Measurements from ENCODE around the gene PCDHB13. TPM values are rescaled to one million over a fixed set of nuclear protein-coding genes. Genes with fewer than 3 reads are reported as not detected.
"Not testable (repeated sequence)": the region's sequence is repeated elsewhere in the genome, so short reads cannot be mapped to it uniquely, and the experiment has no call there.

Gene PCDHB13
- total RNA-seq, 1 donor = not detected

GRCh38 chr5:141192110-141192725 is 21.5 kb upstream of the PCDHB13 start, which contains the start of gene PCDHB10:
Gene PCDHB10, plus strand, starts transcription at chr5:141192353. Its CDS starts 200 bp downstream, at chr5:141192553.
- Histone ChIP-seq H3K9me3 (ENCODE audit: low read depth, low read length) (peaks cover 14% of the 10 kb centered on the region), H3K4me3 (ENCODE audit: low read length) (no peak within 1 kb of the TSS), H3K27me3 (ENCODE audit: insufficient read depth, low read length) (peaks cover 31% of the 10 kb centered on the region), H3K4me1 (ENCODE audit: insufficient read depth, low read length) (no peaks in the 10 kb centered on the region)

DNA sequence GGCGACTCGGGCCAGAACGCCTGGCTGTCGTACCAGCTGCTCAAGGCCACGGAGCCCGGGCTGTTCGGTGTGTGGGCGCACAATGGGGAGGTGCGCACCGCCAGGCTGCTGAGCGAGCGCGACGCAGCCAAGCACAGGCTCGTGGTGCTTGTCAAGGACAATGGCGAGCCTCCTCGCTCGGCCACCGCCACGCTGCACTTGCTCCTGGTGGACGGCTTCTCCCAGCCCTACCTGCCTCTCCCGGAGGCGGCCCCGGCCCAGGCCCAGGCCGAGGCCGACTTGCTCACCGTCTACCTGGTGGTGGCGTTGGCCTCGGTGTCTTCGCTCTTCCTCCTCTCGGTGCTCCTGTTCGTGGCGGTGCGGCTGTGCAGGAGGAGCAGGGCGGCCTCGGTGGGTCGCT is 19.4 kb upstream of the PCDHB13 start:
- Histone ChIP-seq H3K27me3 (ENCODE audit: insufficient read depth, low read length) (peaks cover 37% of the 10 kb centered on the region), H3K9me3 (ENCODE audit: low read depth, low read length) (peaks cover 24% of the 10 kb centered on the region)
- not testable (repeated sequence) for H3K4me3 ChIP-seq (ENCODE audit: low read length); H3K4me1 ChIP-seq (ENCODE audit: insufficient read depth, low read length)

DNA sequence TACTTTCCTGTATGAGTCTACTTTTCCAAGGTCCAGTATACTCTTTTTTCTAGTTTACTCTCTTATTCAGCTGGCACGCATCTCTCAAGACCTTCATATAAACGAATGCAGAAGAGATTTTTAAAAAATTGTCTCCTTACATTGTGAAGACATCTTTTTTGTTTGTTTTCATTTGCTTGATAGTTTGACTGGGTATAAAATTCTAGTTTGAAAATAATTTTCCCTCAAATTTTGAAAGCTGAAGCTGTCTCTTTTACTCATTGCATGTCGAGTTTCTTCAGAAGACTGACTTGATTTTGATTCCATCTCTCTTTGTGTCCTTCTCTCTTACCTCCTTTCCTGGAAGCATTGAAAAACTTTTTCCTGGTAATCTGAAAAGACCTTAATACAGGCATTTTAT is 17.4 kb upstream of the PCDHB13 start:
- H3K27me3 ChIP-seq (ENCODE audit: insufficient read depth, low read length) = peaks cover 37% of the 10 kb centered on the region
- H3K4me3 ChIP-seq (ENCODE audit: low read length) = no peak overlapping the region
- H3K9me3 ChIP-seq (ENCODE audit: low read depth, low read length) = peaks cover 24% of the 10 kb centered on the region
- H3K4me1 ChIP-seq (ENCODE audit: insufficient read depth, low read length) = no peaks in the 10 kb centered on the region

DNA sequence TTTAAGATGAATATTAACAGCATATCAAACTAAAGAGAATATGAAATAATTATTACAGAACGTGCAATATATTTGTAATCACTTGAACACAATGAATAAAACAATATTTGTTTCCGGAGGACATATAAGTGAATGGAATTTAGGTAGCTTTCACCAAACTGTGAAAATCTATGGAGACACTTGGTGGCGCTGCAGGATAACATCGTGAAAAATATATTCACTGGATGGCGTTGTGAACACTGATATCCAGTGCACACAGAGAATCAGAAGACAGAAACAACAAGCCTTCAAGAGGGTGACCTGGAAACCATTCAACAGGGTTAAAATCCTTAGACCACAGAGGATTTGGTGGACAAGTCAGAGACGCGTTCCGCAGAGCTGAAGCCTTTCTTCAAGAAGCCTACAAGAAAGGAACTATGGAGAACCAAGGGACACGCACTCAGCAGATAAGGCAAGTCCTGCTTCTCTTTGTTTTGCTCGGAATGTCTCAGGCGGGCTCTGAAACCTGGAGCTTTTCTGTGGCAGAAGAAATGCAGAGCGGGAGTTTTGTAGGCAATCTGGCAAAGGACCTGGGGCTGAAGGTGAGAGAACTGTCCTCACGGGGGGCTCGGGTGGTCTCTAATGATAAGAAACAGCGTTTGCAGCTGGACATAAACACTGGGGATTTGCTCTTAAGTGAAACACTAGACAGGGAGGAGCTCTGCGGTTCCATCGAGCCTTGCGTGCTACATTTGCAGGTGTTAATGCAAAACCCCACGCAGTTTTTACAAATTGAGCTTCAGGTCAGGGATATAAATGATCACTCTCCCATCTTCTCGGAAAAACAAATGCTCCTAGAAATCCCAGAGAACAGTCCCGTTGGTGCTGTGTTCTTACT is 14.1 kb upstream of the PCDHB13 start, which contains the start of gene PCDHB11:
Gene PCDHB11, plus strand, starts transcription at position 269 of the 877 bp plus-strand sequence. Its CDS starts 148 bp downstream, at position 417.
- H3K4me3 ChIP-seq (ENCODE audit: low read length) = no peak within 1 kb of the TSS
- H3K27me3 ChIP-seq (ENCODE audit: insufficient read depth, low read length) = peaks cover 27% of the 10 kb centered on the region
- peaks cover 24% of the 10 kb centered on the region for H3K9me3 ChIP-seq (ENCODE audit: low read depth, low read length)
- H3K4me1 ChIP-seq (ENCODE audit: insufficient read depth, low read length) = no peaks in the 10 kb centered on the region

DNA sequence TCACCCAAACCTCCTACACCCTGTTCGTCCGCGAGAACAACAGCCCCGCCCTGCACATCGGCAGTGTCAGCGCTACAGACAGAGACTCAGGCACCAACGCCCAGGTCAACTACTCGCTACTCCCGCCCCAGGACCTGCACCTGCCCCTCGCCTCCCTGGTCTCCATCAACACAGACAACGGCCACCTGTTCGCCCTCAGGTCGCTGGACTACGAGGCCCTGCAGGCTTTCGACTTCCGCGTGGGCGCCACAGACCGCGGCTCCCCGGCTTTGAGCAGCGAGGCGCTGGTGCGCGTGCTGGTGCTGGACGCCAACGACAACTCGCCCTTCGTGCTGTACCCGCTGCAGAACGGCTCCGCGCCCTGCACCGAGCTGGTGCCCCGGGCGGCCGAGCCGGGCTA is 12.6 kb upstream of the PCDHB13 start:
- H3K9me3 ChIP-seq (ENCODE audit: low read depth, low read length) = peaks cover 20% of the 10 kb centered on the region
- H3K4me3 ChIP-seq (ENCODE audit: low read length); H3K4me1 ChIP-seq (ENCODE audit: insufficient read depth, low read length): not testable (repeated sequence)
- peaks cover 33% of the 10 kb centered on the region for H3K27me3 ChIP-seq (ENCODE audit: insufficient read depth, low read length)

DNA sequence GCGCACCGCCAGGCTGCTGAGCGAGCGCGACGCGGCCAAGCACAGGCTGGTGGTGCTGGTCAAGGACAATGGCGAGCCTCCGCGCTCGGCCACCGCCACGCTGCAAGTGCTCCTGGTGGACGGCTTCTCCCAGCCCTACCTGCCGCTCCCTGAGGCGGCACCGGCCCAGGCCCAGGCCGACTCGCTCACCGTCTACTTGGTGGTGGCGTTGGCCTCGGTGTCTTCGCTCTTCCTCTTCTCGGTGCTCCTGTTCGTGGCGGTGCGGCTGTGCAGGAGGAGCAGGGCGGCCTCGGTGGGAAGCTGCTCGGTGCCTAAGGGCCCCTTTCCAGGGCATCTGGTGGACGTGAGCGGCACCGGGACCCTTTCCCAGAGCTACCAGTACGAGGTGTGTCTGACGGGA is 12.1 kb upstream of the PCDHB13 start:
- Histone ChIP-seq H3K27me3 (ENCODE audit: insufficient read depth, low read length) (peaks cover 38% of the 10 kb centered on the region), H3K9me3 (ENCODE audit: low read depth, low read length) (peaks cover 15% of the 10 kb centered on the region)
- H3K4me3 ChIP-seq (ENCODE audit: low read length); H3K4me1 ChIP-seq (ENCODE audit: insufficient read depth, low read length): not testable (repeated sequence)

GRCh38 chr5:141208478-141208877 is 5.2 kb upstream of the PCDHB13 start, which contains the start of gene PCDHB12:
Gene PCDHB12, plus strand, starts transcription at chr5:141208719. Its CDS starts 189 bp downstream, at chr5:141208908.
- Histone ChIP-seq H3K4me1 (ENCODE audit: insufficient read depth, low read length) (no peaks in the 10 kb centered on the region), H3K9me3 (ENCODE audit: low read depth, low read length) (no peaks in the 10 kb centered on the region), H3K4me3 (ENCODE audit: low read length) (no peak within 1 kb of the TSS), H3K27me3 (ENCODE audit: insufficient read depth, low read length) (peaks cover 50% of the 10 kb centered on the region)

DNA sequence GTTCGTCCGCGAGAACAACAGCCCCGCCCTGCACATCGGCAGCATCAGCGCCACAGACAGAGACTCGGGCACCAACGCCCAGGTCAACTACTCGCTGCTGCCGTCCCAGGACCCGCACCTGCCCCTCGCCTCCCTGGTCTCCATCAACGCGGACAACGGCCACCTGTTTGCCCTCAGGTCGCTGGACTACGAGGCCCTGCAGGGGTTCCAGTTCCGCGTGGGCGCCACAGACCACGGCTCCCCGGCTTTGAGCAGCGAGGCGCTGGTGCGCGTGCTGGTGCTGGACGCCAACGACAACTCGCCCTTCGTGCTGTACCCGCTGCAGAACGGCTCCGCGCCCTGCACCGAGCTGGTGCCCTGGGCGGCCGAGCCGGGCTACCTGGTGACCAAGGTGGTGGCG is 3.4 kb upstream of the PCDHB13 start:
- not testable (repeated sequence) for H3K9me3 ChIP-seq (ENCODE audit: low read depth, low read length); H3K4me3 ChIP-seq (ENCODE audit: low read length); H3K4me1 ChIP-seq (ENCODE audit: insufficient read depth, low read length)
- peaks cover 52% of the 10 kb centered on the region for H3K27me3 ChIP-seq (ENCODE audit: insufficient read depth, low read length)

DNA sequence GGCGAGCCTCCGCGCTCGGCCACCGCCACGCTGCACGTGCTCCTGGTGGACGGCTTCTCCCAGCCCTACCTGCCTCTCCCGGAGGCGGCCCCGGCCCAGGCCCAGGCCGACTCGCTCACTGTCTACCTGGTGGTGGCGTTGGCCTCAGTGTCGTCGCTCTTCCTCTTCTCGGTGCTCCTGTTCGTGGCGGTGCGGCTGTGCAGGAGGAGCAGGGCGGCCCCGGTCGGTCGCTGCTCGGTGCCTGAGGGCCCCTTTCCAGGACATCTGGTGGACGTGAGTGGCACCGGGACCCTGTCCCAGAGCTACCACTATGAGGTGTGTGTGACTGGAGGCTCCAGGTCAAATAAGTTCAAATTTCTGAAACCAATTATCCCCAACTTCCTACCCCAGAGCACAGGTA is 2.9 kb upstream of the PCDHB13 start:
- H3K9me3 ChIP-seq (ENCODE audit: low read depth, low read length); H3K4me1 ChIP-seq (ENCODE audit: insufficient read depth, low read length); H3K4me3 ChIP-seq (ENCODE audit: low read length): not testable (repeated sequence)
- peaks cover 48% of the 10 kb centered on the region for H3K27me3 ChIP-seq (ENCODE audit: insufficient read depth, low read length)

- not testable (repeated sequence) for H3K4me3 ChIP-seq (ENCODE audit: low read length); H3K4me1 ChIP-seq (ENCODE audit: insufficient read depth, low read length); H3K9me3 ChIP-seq (ENCODE audit: low read depth, low read length)
- H3K27me3 ChIP-seq (ENCODE audit: insufficient read depth, low read length) = peaks cover 29% of the 10 kb centered on the region
These were observed 864 bp downstream of the PCDHB13 start for GRCh38 chr5:141214583-141214982.

DNA sequence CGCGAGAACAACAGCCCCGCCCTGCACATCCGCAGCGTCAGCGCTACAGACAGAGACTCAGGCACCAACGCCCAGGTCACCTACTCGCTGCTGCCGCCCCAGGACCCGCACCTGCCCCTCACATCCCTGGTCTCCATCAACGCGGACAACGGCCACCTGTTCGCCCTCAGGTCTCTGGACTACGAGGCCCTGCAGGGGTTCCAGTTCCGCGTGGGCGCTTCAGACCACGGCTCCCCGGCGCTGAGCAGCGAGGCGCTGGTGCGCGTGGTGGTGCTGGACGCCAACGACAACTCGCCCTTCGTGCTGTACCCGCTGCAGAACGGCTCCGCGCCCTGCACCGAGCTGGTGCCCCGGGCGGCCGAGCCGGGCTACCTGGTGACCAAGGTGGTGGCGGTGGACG is 1.8 kb downstream of the PCDHB13 start:
- H3K27me3 ChIP-seq (ENCODE audit: insufficient read depth, low read length) = peaks cover 27% of the 10 kb centered on the region
- H3K4me1 ChIP-seq (ENCODE audit: insufficient read depth, low read length); H3K4me3 ChIP-seq (ENCODE audit: low read length); H3K9me3 ChIP-seq (ENCODE audit: low read depth, low read length): not testable (repeated sequence)

GRCh38 chr5:141216035-141216434 is 2.3 kb downstream of the PCDHB13 start:
- H3K4me1 ChIP-seq (ENCODE audit: insufficient read depth, low read length); H3K4me3 ChIP-seq (ENCODE audit: low read length); H3K9me3 ChIP-seq (ENCODE audit: low read depth, low read length): not testable (repeated sequence)
- H3K27me3 ChIP-seq (ENCODE audit: insufficient read depth, low read length) = peaks cover 25% of the 10 kb centered on the region

- Histone ChIP-seq H3K9me3 (ENCODE audit: low read depth, low read length) (peaks cover 8% of the 10 kb centered on the region), H3K27me3 (ENCODE audit: insufficient read depth, low read length) (peaks cover 45% of the 10 kb centered on the region), H3K4me3 (ENCODE audit: low read length) (no peak within 1 kb of the TSS), H3K4me1 (ENCODE audit: insufficient read depth, low read length) (no peaks in the 10 kb centered on the region)
These were observed 9.5 kb downstream of the PCDHB13 start, which contains the start of gene PCDHB14 for GRCh38 chr5:141223112-141223783. Gene PCDHB14, plus strand, starts transcription at chr5:141223343. Its CDS starts 163 bp downstream, at chr5:141223506.

GRCh38 chr5:141224844-141225243 is 11.1 kb downstream of the PCDHB13 start:
- not testable (repeated sequence) for H3K9me3 ChIP-seq (ENCODE audit: low read depth, low read length)
- peaks cover 42% of the 10 kb centered on the region for H3K27me3 ChIP-seq (ENCODE audit: insufficient read depth, low read length)

GRCh38 chr5:141225421-141225820 is 11.7 kb downstream of the PCDHB13 start:
- peaks cover 45% of the 10 kb centered on the region for H3K27me3 ChIP-seq (ENCODE audit: insufficient read depth, low read length)
- not testable (repeated sequence) for H3K4me3 ChIP-seq (ENCODE audit: low read length); H3K4me1 ChIP-seq (ENCODE audit: insufficient read depth, low read length)
- H3K9me3 ChIP-seq (ENCODE audit: low read depth, low read length) = peaks cover 11% of the 10 kb centered on the region

More at GRCh38 chr5:141224844-141225243, 11.1 kb downstream of the PCDHB13 start:
- not testable (repeated sequence) for H3K4me3 ChIP-seq (ENCODE audit: low read length); H3K4me1 ChIP-seq (ENCODE audit: insufficient read depth, low read length)

All from mononuclear cell (primary cell).